NB4 (cell line): ENCODE measurements around the gene C2CD2.

Experiments
- DNase-seq: peaks from one replicate; pipeline ENCODE4 v3.0.0; 2010; ENCODE audit warnings: low read depth
- H3K4me3 ChIP-seq: one replicate; pipeline ENCODE4 v1.5.1; 2011; ENCODE audit warnings: mild to moderate bottlenecking, low read depth, low read length, moderate library complexity
- MYC ChIP-seq: IDR thresholded peaks from 2 replicates; pipeline ENCODE4 v1.6.1; 2011; ENCODE audit warnings: low read depth, low read length
- POLR2A ChIP-seq: IDR thresholded peaks from 2 replicates; pipeline ENCODE4 v1.6.1; 2011; ENCODE audit warnings: mild to moderate bottlenecking; ENCODE audit not compliant: insufficient read length; ENCODE audit errors: extremely low read depth
- TF ChIP-seq, protein P1 (sequence below): IDR thresholded peaks from 2 replicates; pipeline ENCODE4 v1.6.1; 2011; ENCODE audit warnings: low read depth, low read length
- TF ChIP-seq, protein P2 (sequence below): IDR thresholded peaks from one replicate; pipeline ENCODE4 v1.5.1; 2012; ENCODE audit warnings: low read depth, low read length

Gene C2CD2

DNA sequence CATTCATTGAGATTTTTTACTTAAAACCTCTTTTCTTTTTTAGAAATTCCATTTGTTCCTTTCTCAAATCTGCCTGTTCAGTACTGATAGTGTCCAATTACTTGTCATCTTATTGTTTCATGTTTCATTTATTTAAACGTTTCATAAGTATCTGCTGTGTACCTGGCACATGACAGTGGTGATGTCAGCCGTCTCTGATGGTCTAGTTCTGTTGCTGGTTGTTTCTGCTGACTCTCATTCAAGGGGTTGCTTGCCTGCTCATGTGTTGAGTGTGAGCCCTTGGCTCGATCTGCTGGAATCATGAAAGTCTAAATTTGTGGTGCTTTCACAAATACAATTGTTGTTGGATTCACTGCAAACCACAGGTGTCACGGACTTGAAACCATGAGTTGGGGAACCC lies 25.5 kb upstream of the C2CD2 start:
- DNase-seq, result no peak
- TF ChIP-seq, protein P1, sequence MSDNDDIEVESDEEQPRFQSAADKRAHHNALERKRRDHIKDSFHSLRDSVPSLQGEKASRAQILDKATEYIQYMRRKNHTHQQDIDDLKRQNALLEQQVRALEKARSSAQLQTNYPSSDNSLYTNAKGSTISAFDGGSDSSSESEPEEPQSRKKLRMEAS, result no peak
- TF ChIP-seq, protein P2, sequence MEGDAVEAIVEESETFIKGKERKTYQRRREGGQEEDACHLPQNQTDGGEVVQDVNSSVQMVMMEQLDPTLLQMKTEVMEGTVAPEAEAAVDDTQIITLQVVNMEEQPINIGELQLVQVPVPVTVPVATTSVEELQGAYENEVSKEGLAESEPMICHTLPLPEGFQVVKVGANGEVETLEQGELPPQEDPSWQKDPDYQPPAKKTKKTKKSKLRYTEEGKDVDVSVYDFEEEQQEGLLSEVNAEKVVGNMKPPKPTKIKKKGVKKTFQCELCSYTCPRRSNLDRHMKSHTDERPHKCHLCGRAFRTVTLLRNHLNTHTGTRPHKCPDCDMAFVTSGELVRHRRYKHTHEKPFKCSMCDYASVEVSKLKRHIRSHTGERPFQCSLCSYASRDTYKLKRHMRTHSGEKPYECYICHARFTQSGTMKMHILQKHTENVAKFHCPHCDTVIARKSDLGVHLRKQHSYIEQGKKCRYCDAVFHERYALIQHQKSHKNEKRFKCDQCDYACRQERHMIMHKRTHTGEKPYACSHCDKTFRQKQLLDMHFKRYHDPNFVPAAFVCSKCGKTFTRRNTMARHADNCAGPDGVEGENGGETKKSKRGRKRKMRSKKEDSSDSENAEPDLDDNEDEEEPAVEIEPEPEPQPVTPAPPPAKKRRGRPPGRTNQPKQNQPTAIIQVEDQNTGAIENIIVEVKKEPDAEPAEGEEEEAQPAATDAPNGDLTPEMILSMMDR, result no peak
- TF ChIP-seq POLR2A (no peak), MYC (no peak)
- H3K4me3 ChIP-seq, result no peak overlapping the region

DNA sequence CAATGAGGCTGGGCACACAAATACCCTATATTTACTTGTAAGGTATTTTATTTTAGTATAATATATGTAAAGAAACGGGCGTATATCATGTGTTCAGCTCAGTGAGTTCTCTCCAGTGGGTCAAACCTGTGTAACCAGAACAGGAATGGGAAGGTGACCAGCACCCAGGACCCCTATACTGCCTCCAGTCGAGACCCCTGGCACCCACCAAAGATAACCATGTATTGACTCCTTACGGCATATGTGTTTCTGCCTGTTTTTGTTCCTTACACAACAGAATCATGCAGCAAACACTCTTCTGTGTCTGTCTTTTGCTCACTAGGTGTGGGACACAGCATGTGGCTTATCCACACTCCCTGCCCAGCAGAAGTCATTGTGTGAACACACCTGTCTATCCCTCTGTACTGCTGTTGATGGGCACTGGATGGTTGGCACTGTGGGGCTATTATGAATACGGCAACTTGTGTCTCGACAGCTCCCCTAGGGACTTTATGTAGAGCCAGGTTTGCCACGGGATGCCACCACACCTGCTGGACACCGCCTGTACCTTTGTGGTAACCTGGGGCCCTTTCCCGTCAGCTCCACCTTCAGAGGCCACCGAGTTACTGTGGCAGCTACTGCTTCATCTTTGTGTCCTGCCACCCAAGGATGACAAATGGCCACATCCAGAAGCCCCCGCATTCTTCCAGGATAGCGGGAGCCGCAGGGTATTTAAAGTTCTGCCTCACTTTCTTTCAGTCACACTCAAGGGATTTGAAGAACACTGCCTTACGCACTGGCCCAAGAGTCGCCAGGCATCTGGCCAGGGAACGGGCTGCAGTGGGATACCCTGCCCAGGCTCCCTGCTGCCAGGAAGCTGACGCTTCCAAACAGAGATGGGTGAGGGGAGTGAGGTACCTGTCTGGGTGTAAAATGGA lies 23.5 kb upstream of the C2CD2 start:
- TF ChIP-seq MYC (no peak), POLR2A (no peak)
- TF ChIP-seq, protein P2, result no peak
- TF ChIP-seq, protein P1, result no peak
- no peak overlapping the region for H3K4me3 ChIP-seq
- no peak for DNase-seq

DNA sequence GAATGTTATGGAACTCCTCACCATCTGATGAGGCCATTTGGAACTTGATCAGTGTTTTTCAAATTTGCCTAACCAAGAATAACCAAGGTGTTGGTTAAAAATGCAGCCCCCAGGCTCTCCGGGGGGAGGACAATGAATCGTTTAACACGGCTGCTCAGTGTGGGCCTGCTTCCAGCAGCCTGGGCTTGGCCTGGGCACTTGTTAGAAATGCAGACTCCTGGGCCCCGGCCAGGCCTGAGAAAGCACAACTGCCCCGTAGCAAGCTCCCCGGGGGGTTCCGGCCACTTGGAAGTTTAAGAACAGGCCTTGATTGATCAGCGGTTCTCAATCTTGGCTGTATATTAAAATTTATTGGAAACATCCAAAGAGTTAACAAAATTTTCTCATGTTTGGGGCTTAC lies 22.8 kb upstream of the C2CD2 start:
- TF ChIP-seq MYC (no peak), POLR2A (no peak)
- TF ChIP-seq, protein P1, result no peak
- TF ChIP-seq, protein P2, result no peak
- no peak for DNase-seq
- no peak overlapping the region for H3K4me3 ChIP-seq

DNA sequence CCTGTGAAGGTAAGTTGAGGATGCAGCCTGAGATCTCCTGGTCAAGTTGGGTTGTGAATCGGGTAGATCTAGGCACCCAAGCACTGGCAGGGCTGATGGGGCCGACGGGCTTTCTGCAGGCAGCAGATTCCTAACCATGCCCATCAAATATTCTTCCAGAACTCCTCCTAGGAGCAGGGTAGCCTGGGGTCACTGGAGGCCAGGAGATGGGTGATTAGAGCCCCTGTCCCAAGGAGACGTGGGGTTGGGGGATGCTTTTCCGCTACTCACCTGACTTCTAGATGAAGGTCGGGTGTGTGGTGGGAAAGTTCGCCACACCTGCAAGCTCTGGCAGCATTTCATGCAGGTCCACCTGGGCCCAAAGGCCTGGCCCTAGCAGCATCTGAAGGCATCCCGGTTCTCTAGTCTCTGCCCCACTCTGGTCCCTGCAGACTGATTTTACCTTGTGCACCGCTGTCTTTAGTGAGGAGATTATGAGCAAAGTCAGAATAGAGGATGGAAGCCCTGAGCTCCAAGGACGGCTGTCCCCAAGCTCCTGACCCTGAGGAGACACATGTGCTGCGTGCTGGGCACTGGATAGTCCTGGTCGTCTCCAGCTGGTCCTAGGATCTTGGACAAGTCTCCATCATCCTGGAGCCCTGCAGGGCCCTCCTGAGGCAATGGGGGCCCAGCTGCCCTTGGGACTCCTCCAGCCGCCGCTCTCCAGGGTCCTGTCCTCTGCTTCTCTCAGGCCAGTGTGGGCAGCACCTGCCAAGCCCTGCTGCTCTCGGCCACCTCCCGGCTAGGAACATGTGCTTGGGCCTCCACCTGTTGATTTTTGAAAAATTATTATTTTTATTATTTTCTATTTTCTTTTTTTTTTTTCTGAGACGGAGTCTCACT lies 21.8 kb upstream of the C2CD2 start:
- no peak for TF ChIP-seq POLR2A
- no peak for TF ChIP-seq MYC
- TF ChIP-seq, protein P2, result no peak
- TF ChIP-seq, protein P1, result no peak
- no peak for DNase-seq
- no peak overlapping the region for H3K4me3 ChIP-seq

DNA sequence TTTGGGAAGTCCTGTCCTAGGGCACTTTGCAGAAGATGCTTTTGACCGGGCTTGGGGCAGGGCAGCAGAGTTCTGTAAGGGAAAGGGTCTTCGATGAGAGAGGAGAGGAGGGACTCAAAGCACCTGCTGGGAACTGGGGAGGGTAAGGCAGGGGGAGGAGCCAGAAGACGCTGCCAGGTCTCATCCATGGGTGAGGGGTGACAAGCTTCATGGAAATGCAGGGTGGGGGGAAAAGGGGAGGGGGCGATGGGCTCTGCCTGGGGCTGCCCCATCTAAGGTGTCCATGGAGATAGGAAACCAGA lies 20.9 kb upstream of the C2CD2 start:
- H3K4me3 ChIP-seq, result no peak overlapping the region
- TF ChIP-seq MYC (no peak), POLR2A (no peak)
- TF ChIP-seq, protein P1, result no peak
- TF ChIP-seq, protein P2, result no peak
- DNase-seq, result no peak
